Brain microvascular endothelial cell (primary cell): Measurements from ENCODE around the gene ATP8B4.
A peak's percentile ranks its signal among the peaks of the same experiment; 100 is the strongest.

Source experiments
- DNase-seq: peaks from one replicate; pipeline ENCODE4 v3.0.0-alpha.2; 2020
- H3K27ac ChIP-seq: fragments of 250-450 bp; sonication (Bioruptor Pico); 2 replicates; pipeline ENCODE4 v1.5.1; 2020; ENCODE audit warnings: mild to moderate bottlenecking, moderate library complexity
- H3K27me3 ChIP-seq: fragments of 250-450 bp; sonication (Bioruptor Pico); replicated peaks from 2 replicates; pipeline ENCODE4 v1.5.1; 2020; ENCODE audit warnings: mild to moderate bottlenecking
- H3K36me3 ChIP-seq: fragments of 250-450 bp; sonication (Bioruptor Pico); replicated peaks from 2 replicates; pipeline ENCODE4 v1.5.1; 2020; ENCODE audit warnings: mild to moderate bottlenecking
- H3K4me3 ChIP-seq: 2 replicates; pipeline ENCODE4 v1.5.1; 2011; ENCODE audit warnings: low read depth, mild to moderate bottlenecking, control low read depth, low read length, moderate library complexity
- CTCF ChIP-seq: IDR thresholded peaks from 2 replicates; pipeline ENCODE4 v1.5.1; 2011; ENCODE audit warnings: low read depth, mild to moderate bottlenecking, moderate library complexity, low read length, control low read depth, inconsistent platforms; ENCODE audit errors: missing control alignments
- in situ Hi-C: cut with HindIII; loops from 2 replicates; pipeline ENCODE4 v1.10.0; 2017; ENCODE audit warnings: low sequenced_read_pairs, low pct_ligation_motif_present

The ATP8B4 gene

GRCh38 chr15:49823987-49824774, 294.9 kb downstream of the ATP8B4 start:
- DNase-seq: no peak
- in situ Hi-C loops: no loop called here
- no peak for TF ChIP-seq CTCF

GRCh38 chr15:49817100-49817499, 301.9 kb downstream of the ATP8B4 start:
- Histone ChIP-seq H3K36me3 (no peaks in the 10 kb centered on the region), H3K27ac (no peak overlapping the region), H3K27me3 (no peaks in the 10 kb centered on the region), H3K4me3 (no peak overlapping the region)
- no peak for TF ChIP-seq CTCF
- DNase-seq: no peak
- in situ Hi-C loops: no loop called here

More at GRCh38 chr15:49823987-49824774, 294.9 kb downstream of the ATP8B4 start:
- Histone ChIP-seq H3K36me3 (no peaks in the 10 kb centered on the region), H3K27ac (no peak overlapping the region), H3K4me3 (no peak overlapping the region), H3K27me3 (no peaks in the 10 kb centered on the region)

- TF ChIP-seq CTCF: no peak
- Histone ChIP-seq H3K27ac (no peak overlapping the region), H3K36me3 (no peaks in the 10 kb centered on the region), H3K4me3 (no peak overlapping the region), H3K27me3 (no peaks in the 10 kb centered on the region)
- in situ Hi-C loops: no loop called here
- peak; percentile 56 for DNase-seq
Measured at GRCh38 chr15:49815950-49816349, 303.1 kb downstream of the ATP8B4 start.

- TF ChIP-seq CTCF: no peak
Measured at GRCh38 chr15:49815526-49815925, 303.5 kb downstream of the ATP8B4 start.

GRCh38 chr15:49814709-49815108, 304.3 kb downstream of the ATP8B4 start:
- no peak for DNase-seq
- Histone ChIP-seq H3K27ac (no peak overlapping the region), H3K36me3 (no peaks in the 10 kb centered on the region), H3K4me3 (no peak overlapping the region), H3K27me3 (no peaks in the 10 kb centered on the region)
- in situ Hi-C loops: no loop called here
- no peak for TF ChIP-seq CTCF

More at GRCh38 chr15:49815526-49815925, 303.5 kb downstream of the ATP8B4 start:
- H3K36me3 ChIP-seq: no peaks in the 10 kb centered on the region
- no peak overlapping the region for H3K4me3 ChIP-seq
- H3K27me3 ChIP-seq: no peaks in the 10 kb centered on the region
- H3K27ac ChIP-seq: no peak overlapping the region
- in situ Hi-C loops: no loop called here
- DNase-seq: no peak

- H3K36me3 ChIP-seq: no peaks in the 10 kb centered on the region
- no peak overlapping the region for H3K27ac ChIP-seq
- no peaks in the 10 kb centered on the region for H3K27me3 ChIP-seq
- H3K4me3 ChIP-seq: no peak overlapping the region
- in situ Hi-C loops: no loop called here
- no peak for DNase-seq
- TF ChIP-seq CTCF: no peak
Measured at GRCh38 chr15:49813625-49814024, 305.4 kb downstream of the ATP8B4 start.
